Colonic mucosa (tissue), 4 donors: Measurements from ENCODE around the gene UEVLD. TPM values are rescaled to one million over a fixed set of nuclear protein-coding genes. Genes with fewer than 3 reads are reported as not detected.

Source experiments
- DNase-seq: peaks from one replicate; pipeline ENCODE4 v3.0.0-alpha.2; 2020
- H3K27ac ChIP-seq: fragments of 200-600 bp; one replicate; pipeline ENCODE4 v1.8.0; 2021
- H3K27me3 ChIP-seq: fragments of 200-600 bp; one replicate; pipeline ENCODE4 v1.8.0; 2021
- H3K36me3 ChIP-seq: fragments of 200-600 bp; one replicate; pipeline ENCODE4 v1.8.0; 2021
- H3K4me1 ChIP-seq: fragments of 200-600 bp; one replicate; pipeline ENCODE4 v1.8.0; 2021; ENCODE audit warnings: mild to moderate bottlenecking
- H3K4me3 ChIP-seq: fragments of 200-600 bp; one replicate; pipeline ENCODE4 v1.8.0; 2021
- H3K9ac ChIP-seq, 2 donors: one replicate each; pipeline ENCODE4 v1.7.0; 2013; ENCODE audit warnings: control low read depth in 2 of 2, low read depth in 2 of 2, low read length in 2 of 2
- H3K9me3 ChIP-seq: fragments of 200-600 bp; one replicate; pipeline ENCODE4 v1.8.0; 2021
- intact Hi-C: fragments of 100-400 bp; cut with DNase I; formaldehyde crosslinking; loops from one replicate; pipeline ENCODE4 v1.14.1; 2022
- total RNA-seq, 2 donors: library from RNA; stranded (reverse); fragmentation: NEBNext Ultra II Directional in 1 of 2; extraction: Animal tissue kit (Norgen Biotek cat#: 25700) in 1 of 2; gene quantifications; one replicate each; pipeline ENCODE4 v1.2.1, GENCODE V29; 2021
- TF ChIP-seq, protein P1 (sequence below): fragments of 200-600 bp; IDR thresholded peaks from one replicate; pipeline ENCODE4 v1.8.0; 2022; ENCODE audit warnings: antibody characterized with exemption, mild to moderate bottlenecking
- donor health status: healthy.
- donor health status: DM: no; HTN: no; CAD: no.
- donor health status: DM: no; HTN: no; CAD: no.

Gene UEVLD
- total RNA-seq, 2 donors from 2014 or later, result 29.2 to 46.6 TPM

DNA sequence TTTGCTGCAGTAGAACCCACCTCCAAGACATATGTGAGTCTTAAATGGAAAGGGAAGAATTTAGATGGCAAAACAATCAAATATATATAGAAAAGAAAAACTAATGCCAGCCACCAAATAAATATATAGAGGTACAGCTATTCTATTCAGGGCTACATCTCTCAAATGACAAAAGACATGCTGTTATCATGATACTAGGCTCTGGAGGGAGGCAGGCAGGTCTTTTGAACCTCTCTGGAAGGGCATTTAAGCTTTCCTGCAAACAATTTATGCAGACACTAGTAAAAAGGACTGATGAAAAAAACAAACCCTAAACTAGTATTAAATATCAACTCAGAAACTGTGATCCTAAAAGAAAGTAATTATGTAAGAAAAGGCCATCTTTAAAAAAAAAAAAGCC lies 24.4 kb downstream of the UEVLD start:
- Histone ChIP-seq H3K27ac (no peak overlapping the region), H3K27me3 (no peaks in the 10 kb centered on the region), H3K9ac (no peak overlapping the region), H3K9me3 (no peaks in the 10 kb centered on the region), H3K36me3 (no peaks in the 10 kb centered on the region), H3K4me3 (no peak overlapping the region), H3K4me1 (no peaks in the 10 kb centered on the region)
- no peak for DNase-seq
- intact Hi-C loops, result no loop called here
- TF ChIP-seq, protein P1, sequence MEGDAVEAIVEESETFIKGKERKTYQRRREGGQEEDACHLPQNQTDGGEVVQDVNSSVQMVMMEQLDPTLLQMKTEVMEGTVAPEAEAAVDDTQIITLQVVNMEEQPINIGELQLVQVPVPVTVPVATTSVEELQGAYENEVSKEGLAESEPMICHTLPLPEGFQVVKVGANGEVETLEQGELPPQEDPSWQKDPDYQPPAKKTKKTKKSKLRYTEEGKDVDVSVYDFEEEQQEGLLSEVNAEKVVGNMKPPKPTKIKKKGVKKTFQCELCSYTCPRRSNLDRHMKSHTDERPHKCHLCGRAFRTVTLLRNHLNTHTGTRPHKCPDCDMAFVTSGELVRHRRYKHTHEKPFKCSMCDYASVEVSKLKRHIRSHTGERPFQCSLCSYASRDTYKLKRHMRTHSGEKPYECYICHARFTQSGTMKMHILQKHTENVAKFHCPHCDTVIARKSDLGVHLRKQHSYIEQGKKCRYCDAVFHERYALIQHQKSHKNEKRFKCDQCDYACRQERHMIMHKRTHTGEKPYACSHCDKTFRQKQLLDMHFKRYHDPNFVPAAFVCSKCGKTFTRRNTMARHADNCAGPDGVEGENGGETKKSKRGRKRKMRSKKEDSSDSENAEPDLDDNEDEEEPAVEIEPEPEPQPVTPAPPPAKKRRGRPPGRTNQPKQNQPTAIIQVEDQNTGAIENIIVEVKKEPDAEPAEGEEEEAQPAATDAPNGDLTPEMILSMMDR, result no peak

DNA sequence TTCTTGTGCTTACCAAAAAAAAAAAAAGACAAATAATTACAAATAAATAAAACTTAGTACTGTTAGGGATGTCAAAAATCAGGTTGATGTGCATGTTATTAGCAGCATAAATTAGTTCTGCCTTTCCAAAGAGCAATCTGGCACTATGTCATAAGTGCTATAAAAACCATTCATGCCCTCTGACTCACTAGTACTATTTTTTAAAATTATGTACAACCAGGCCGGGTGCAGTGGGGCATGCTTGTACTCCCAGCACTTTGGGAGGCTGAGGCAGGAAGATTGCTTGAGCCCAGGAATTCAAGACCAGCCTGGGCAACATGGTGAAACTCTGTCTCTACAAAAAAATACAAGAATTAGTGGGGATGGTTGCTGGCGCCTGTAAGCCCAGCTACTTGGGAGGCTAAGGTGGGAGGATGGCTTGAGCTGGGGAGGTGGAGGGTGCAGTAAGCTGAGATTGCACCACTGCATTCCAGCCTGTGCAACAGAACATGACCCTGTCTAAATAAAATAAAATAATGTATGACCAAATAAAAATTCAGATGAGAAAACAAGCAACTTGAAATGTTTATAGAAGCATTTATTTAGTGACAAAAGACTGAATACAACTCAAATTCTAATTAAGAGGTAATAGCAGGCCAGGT lies 25.3 kb downstream of the UEVLD start:
- Histone ChIP-seq H3K4me3 (no peak overlapping the region), H3K9ac (no peak overlapping the region), H3K27ac (no peak overlapping the region), H3K27me3 (no peaks in the 10 kb centered on the region), H3K9me3 (no peaks in the 10 kb centered on the region), H3K36me3 (no peaks in the 10 kb centered on the region), H3K4me1 (no peaks in the 10 kb centered on the region)
- no peak for DNase-seq
- TF ChIP-seq, protein P1, result no peak
- intact Hi-C loops, result no loop called here

DNA sequence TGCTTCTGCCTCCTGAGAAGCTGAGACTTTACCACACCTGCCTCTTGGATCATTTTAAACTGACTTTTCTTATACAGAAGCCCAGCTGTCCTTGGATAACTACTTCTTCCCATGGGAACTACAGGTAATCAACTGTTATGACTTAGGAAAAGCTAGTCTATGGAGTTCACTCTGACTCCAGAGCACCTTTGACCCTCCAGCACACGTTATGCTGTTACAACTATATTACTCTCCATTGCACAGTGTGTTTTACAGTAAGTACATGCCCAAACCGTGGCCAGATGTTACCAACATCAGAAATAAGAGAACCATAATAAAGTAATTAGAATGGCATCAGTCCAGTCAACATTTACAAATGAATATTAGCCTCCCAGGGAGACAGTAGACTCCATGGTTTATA lies 40.5 kb downstream of the UEVLD start:
- H3K9me3 ChIP-seq, result no peaks in the 10 kb centered on the region
- H3K9ac ChIP-seq, result no peak overlapping the region
- no peaks in the 10 kb centered on the region for H3K27me3 ChIP-seq
- no peak overlapping the region for H3K27ac ChIP-seq
- H3K4me3 ChIP-seq, result no peak overlapping the region
- intact Hi-C loops, result loop anchor here (10.0 kb wide), 1 partner anchor 187 kb away; no protein-coding TSS in a partner anchor
- no peaks in the 10 kb centered on the region for H3K36me3 ChIP-seq
- TF ChIP-seq, protein P1, result no peak
- H3K4me1 ChIP-seq, result no peaks in the 10 kb centered on the region
- no peak for DNase-seq

DNA sequence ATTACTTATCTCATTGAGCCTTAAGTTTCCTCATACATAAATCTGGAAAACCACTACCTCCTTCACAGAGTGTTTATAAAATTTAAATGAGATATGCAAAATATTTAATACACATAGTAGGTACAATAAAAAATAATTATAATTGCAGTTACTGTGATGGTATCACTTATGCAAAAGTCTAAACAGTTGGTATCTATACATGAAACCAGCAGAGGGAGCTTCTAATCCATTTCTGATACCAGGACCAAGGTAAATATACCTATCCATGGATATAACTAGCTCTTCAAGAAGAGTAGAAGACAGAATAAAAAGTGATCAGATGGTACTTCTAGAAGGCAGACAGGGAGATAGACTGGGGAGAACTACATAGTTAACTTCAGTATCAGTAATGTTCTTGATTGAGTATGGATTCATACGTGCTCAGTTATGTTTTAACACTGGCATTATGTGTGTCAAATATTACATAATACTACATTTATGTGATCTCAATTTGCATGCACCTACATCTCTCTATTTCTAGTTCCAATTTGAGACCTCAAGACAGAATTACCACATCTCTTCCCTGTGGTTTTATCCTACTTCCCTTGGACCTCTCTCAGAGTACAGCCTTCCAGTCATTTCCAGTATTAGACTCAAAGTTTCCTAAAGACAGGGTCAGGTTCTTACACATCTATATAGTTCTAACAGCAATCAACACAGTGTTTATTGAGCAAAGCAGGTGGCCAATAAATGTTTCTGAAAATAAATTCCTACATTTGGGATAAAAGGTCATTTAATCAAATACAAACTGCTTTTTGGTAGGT lies 48.1 kb downstream of the UEVLD start:
- no peaks in the 10 kb centered on the region for H3K36me3 ChIP-seq
- TF ChIP-seq, protein P1, result peak; percentile 42
- H3K4me1 ChIP-seq, result no peaks in the 10 kb centered on the region
- no peak overlapping the region for H3K9ac ChIP-seq
- no peak for DNase-seq
- intact Hi-C loops, result loop anchor here (5.0 to 10.0 kb wide), 2 partner anchors 112 to 194 kb away; no protein-coding TSS in a partner anchor
- no peaks in the 10 kb centered on the region for H3K27me3 ChIP-seq
- no peak overlapping the region for H3K27ac ChIP-seq
- no peaks in the 10 kb centered on the region for H3K9me3 ChIP-seq
- no peak overlapping the region for H3K4me3 ChIP-seq

DNA sequence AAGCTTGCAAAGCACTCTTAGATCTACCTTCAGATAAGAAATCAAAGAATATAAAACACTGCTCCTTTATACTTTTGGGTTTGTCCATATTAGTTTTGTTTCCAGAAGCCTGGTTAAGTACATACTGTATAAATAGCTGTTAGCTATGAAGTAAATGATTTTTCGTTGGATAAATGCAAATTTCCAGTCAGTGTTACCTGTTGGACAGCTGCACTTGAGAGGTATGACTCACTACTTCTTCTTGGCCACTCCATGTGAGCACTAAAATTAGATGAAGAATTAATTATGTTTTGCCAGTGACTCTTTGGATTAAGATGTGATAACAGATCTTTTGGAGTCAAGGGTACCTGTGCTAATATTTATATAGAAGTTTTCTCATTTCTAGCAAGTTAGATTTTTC lies 52.3 kb downstream of the UEVLD start:
- TF ChIP-seq, protein P1, result no peak
- Histone ChIP-seq H3K27me3 (no peaks in the 10 kb centered on the region), H3K27ac (no peak overlapping the region), H3K4me3 (no peak overlapping the region), H3K9ac (no peak overlapping the region), H3K4me1 (no peaks in the 10 kb centered on the region), H3K36me3 (no peaks in the 10 kb centered on the region), H3K9me3 (no peaks in the 10 kb centered on the region)
- DNase-seq, result no peak
- intact Hi-C loops, result no loop called here
